HepG2 (cell line): ENCODE data around the gene ZNF213. TPM values are rescaled to one million over a fixed set of nuclear protein-coding genes. Genes with fewer than 3 reads are reported as not detected.

Experiments used
- CHD2 ChIP-seq: IDR thresholded peaks from 2 replicates; pipeline ENCODE4 v1.6.1; 2011; ENCODE audit warnings: low read depth, low read length, improper control_type of control experiment
- ELF3 ChIP-seq: IDR thresholded peaks from 2 replicates; pipeline ENCODE4 v1.6.1; 2016; ENCODE audit warnings: missing genetic modification reagents, missing compliant biosample characterization
- FOXK1 ChIP-seq: sonication (generic); formaldehyde crosslinking; IDR thresholded peaks from 2 replicates; pipeline ENCODE4 v1.4.0; 2020; ENCODE audit warnings: low read depth, missing genetic modification reagents, borderline replicate concordance
- GFI1 ChIP-seq: sonication (generic); formaldehyde crosslinking; IDR thresholded peaks from 2 replicates; pipeline ENCODE4 v1.5.0; 2020; ENCODE audit warnings: missing genetic modification reagents, mild to moderate bottlenecking, borderline replicate concordance
- HMGA1 ChIP-seq: sonication (generic); formaldehyde crosslinking; conservative IDR thresholded peaks from 2 replicates; pipeline ENCODE4 v1.4.0; 2020; ENCODE audit warnings: missing genetic modification reagents
- HNRNPLL ChIP-seq: fragments of 200-400 bp; formaldehyde crosslinking; IDR thresholded peaks from 2 replicates; pipeline ENCODE4 v1.6.1; 2017; ENCODE audit warnings: mild to moderate bottlenecking, low read depth, low read length; ENCODE audit not compliant: poor library complexity, severe bottlenecking
- KDM3A ChIP-seq: IDR thresholded peaks from 2 replicates; pipeline ENCODE4 v1.6.1; 2018; ENCODE audit warnings: low read depth, missing compliant biosample characterization
- KDM5B ChIP-seq: sonication (generic); formaldehyde crosslinking; IDR thresholded peaks from 2 replicates; pipeline ENCODE4 v1.4.0; 2020; ENCODE audit warnings: missing genetic modification reagents, mild to moderate bottlenecking, borderline replicate concordance
- MEF2D ChIP-seq: sonication (generic); formaldehyde crosslinking; IDR thresholded peaks from 2 replicates; pipeline ENCODE4 v1.5.1; 2020; ENCODE audit warnings: mild to moderate bottlenecking, missing genetic modification reagents
- NR2C2 ChIP-seq: sonication (generic); formaldehyde crosslinking; IDR thresholded peaks from 2 replicates; pipeline ENCODE4 v1.4.0; 2020; ENCODE audit warnings: missing genetic modification reagents, mild to moderate bottlenecking, moderate library complexity, borderline replicate concordance
- PRMT3 ChIP-seq: sonication (generic); formaldehyde crosslinking; IDR thresholded peaks from 2 replicates; pipeline ENCODE4 v1.8.1; 2022; ENCODE audit warnings: low read depth, mild to moderate bottlenecking, moderate library complexity, missing genetic modification reagents, borderline replicate concordance
- ZKSCAN8 ChIP-seq: IDR thresholded peaks from 2 replicates; pipeline ENCODE4 v1.6.1; 2016; ENCODE audit warnings: borderline replicate concordance, missing genetic modification reagents, missing compliant biosample characterization
- ZNF264 ChIP-seq: sonication (generic); formaldehyde crosslinking; IDR thresholded peaks from 2 replicates; pipeline ENCODE4 v1.4.0; 2020; ENCODE audit warnings: missing genetic modification reagents
- ZNF331 ChIP-seq: sonication (generic); formaldehyde crosslinking; IDR thresholded peaks from 2 replicates; pipeline ENCODE4 v1.4.0; 2020; ENCODE audit warnings: missing genetic modification reagents
- ZNF768 ChIP-seq: sonication (generic); formaldehyde crosslinking; IDR thresholded peaks from 2 replicates; pipeline ENCODE4 v1.4.0; 2020; ENCODE audit warnings: missing genetic modification reagents
- ZSCAN25 ChIP-seq: sonication (generic); formaldehyde crosslinking; IDR thresholded peaks from 2 replicates; pipeline ENCODE4 v1.8.0; 2022; ENCODE audit warnings: mild to moderate bottlenecking, missing genetic modification reagents
- polyA plus RNA-seq, 8 experiments: library from polyadenylated mRNA; depleted of rRNA in 3 of 8; stranded (reverse) in 7 of 8; unstranded in 1 of 8; fragments of >200 nt; fragmentation: Illumina TruSeq in 4 of 8; extraction: Trizol in 4 of 8; gene quantifications; 2 replicates each; pipeline versions ENCODE4 v1.2.1 to v1.2.3, GENCODE V29; 2011 to 2016; ENCODE audit warnings: low read depth in 4 of 8, missing spikeins in 1 of 8, mixed read lengths in 1 of 8; ENCODE audit not compliant: insufficient read depth in 1 of 8
- total RNA-seq, 5 experiments: library from RNA; depleted of rRNA; stranded (reverse); fragments of >200 nt; fragmentation: Illumina TruSeq; extraction: Trizol; gene quantifications; 2 replicates each; pipeline ENCODE4 v1.2.3, GENCODE V29; 2016; ENCODE audit warnings: low read depth in 1 of 5
- TF ChIP-seq, protein P1 (sequence below): sonication (generic); formaldehyde crosslinking; conservative IDR thresholded peaks from 2 replicates; pipeline ENCODE4 v1.8.0; 2022; ENCODE audit warnings: low read depth, missing genetic modification reagents
- TF ChIP-seq, protein P2 (sequence below): sonication (generic); formaldehyde crosslinking; IDR thresholded peaks from 2 replicates; pipeline ENCODE4 v1.4.0; 2020; ENCODE audit warnings: mild to moderate bottlenecking, missing genetic modification reagents
- TF ChIP-seq, protein P3 (sequence below): sonication (generic); formaldehyde crosslinking; IDR thresholded peaks from 2 replicates; pipeline ENCODE4 v1.4.0; 2020; ENCODE audit warnings: low read depth, mild to moderate bottlenecking, missing genetic modification reagents
- TF ChIP-seq, protein P4 (sequence below): sonication (generic); formaldehyde crosslinking; IDR thresholded peaks from 2 replicates; pipeline ENCODE4 v1.4.0; 2020; ENCODE audit warnings: missing genetic modification reagents, borderline replicate concordance

Gene ZNF213
- total and polyA plus RNA-seq, 2 of the 13 experiments (the other 11 are each of a cell fraction or from before 2014, with no cell fraction given): 0.59 to 0.97 TPM

DNA sequence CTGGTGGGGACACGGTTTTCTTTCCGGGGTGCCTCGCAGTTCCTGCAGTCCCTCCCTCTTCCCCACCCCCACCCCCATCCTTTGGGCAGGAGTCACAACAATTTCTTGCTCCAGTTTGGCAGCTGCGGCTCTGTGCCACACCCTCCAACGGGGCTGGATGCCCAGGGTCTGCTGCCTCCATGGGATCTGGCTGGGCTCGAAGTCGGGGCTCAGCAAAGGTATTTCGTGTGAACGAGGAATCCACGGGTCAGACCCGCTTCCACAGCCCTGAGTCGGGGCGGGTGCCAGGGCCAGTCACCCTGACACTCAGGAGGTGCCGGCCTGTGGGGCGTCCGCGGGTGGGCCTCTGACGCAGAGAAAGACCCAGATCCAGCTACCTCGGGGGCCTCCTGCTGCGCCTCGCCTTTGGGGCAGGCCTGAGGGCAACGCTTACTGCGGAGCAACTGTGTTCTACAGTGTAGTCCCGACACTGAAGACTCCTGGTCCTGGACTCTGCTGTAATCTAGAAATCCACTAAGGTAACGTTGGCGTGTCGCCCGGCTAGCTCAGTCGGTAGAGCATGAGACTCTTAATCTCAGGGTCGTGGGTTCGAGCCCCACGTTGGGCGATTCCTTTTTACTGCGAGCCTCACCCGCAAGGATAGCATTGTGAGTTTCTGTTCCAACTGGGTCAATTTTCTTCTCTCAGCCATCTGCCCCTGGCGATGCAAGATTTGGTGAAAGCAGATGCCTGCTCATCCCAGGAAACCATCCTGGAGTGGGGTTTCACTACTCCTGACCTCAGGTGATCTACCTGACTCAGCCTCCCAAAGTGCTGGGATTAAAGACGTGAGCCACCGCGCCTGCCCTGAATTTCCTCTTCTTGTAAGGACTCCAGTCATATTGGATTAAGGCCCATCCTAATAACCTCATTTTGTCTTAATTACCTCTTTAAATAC is 40.6 kb downstream of the ZNF213 start (continued):
- TF ChIP-seq, protein P1, sequence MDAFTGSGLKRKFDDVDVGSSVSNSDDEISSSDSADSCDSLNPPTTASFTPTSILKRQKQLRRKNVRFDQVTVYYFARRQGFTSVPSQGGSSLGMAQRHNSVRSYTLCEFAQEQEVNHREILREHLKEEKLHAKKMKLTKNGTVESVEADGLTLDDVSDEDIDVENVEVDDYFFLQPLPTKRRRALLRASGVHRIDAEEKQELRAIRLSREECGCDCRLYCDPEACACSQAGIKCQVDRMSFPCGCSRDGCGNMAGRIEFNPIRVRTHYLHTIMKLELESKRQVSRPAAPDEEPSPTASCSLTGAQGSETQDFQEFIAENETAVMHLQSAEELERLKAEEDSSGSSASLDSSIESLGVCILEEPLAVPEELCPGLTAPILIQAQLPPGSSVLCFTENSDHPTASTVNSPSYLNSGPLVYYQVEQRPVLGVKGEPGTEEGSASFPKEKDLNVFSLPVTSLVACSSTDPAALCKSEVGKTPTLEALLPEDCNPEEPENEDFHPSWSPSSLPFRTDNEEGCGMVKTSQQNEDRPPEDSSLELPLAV (CRISPR knock-in tag): no peak
- TF ChIP-seq ZKSCAN8 (0 out of 2 replicates have a peak, but pooled peaks have one; percentile 19), PRMT3 (CRISPR knock-in tag) (0 out of 2 replicates have a peak, but pooled peaks have one; percentile 42), HNRNPLL (peak; percentile 75), CHD2 (no peak), KDM3A (0 out of 2 replicates have a peak, but pooled peaks have one; percentile 18), FOXK1 (CRISPR knock-in tag) (peak; percentile 34; the same call in 1 of the 2 replicates), ZNF264 (CRISPR knock-in tag) (peak; percentile 45; the same call in 1 of the 2 replicates), ELF3 (CRISPR knock-in tag) (no peak), ZNF768 (no peak), ZSCAN25 (CRISPR knock-in tag) (no peak), HMGA1 (CRISPR knock-in tag) (no peak), GFI1 (CRISPR knock-in tag) (0 out of 2 replicates have a peak, but pooled peaks have one; percentile 16), MEF2D (CRISPR knock-in tag) (no peak), ZNF331 (CRISPR knock-in tag) (peak; percentile 68), NR2C2 (CRISPR knock-in tag) (no peak), KDM5B (CRISPR knock-in tag) (0 out of 2 replicates have a peak, but pooled peaks have one; percentile 47)
- TF ChIP-seq, protein P2, sequence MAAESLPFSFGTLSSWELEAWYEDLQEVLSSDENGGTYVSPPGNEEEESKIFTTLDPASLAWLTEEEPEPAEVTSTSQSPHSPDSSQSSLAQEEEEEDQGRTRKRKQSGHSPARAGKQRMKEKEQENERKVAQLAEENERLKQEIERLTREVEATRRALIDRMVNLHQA (CRISPR knock-in tag): no peak
- TF ChIP-seq, protein P3, sequence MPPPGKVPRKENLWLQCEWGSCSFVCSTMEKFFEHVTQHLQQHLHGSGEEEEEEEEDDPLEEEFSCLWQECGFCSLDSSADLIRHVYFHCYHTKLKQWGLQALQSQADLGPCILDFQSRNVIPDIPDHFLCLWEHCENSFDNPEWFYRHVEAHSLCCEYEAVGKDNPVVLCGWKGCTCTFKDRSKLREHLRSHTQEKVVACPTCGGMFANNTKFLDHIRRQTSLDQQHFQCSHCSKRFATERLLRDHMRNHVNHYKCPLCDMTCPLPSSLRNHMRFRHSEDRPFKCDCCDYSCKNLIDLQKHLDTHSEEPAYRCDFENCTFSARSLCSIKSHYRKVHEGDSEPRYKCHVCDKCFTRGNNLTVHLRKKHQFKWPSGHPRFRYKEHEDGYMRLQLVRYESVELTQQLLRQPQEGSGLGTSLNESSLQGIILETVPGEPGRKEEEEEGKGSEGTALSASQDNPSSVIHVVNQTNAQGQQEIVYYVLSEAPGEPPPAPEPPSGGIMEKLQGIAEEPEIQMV (CRISPR knock-in tag): peak; percentile 50; the same call in 1 of the 2 replicates
- TF ChIP-seq, protein P4, sequence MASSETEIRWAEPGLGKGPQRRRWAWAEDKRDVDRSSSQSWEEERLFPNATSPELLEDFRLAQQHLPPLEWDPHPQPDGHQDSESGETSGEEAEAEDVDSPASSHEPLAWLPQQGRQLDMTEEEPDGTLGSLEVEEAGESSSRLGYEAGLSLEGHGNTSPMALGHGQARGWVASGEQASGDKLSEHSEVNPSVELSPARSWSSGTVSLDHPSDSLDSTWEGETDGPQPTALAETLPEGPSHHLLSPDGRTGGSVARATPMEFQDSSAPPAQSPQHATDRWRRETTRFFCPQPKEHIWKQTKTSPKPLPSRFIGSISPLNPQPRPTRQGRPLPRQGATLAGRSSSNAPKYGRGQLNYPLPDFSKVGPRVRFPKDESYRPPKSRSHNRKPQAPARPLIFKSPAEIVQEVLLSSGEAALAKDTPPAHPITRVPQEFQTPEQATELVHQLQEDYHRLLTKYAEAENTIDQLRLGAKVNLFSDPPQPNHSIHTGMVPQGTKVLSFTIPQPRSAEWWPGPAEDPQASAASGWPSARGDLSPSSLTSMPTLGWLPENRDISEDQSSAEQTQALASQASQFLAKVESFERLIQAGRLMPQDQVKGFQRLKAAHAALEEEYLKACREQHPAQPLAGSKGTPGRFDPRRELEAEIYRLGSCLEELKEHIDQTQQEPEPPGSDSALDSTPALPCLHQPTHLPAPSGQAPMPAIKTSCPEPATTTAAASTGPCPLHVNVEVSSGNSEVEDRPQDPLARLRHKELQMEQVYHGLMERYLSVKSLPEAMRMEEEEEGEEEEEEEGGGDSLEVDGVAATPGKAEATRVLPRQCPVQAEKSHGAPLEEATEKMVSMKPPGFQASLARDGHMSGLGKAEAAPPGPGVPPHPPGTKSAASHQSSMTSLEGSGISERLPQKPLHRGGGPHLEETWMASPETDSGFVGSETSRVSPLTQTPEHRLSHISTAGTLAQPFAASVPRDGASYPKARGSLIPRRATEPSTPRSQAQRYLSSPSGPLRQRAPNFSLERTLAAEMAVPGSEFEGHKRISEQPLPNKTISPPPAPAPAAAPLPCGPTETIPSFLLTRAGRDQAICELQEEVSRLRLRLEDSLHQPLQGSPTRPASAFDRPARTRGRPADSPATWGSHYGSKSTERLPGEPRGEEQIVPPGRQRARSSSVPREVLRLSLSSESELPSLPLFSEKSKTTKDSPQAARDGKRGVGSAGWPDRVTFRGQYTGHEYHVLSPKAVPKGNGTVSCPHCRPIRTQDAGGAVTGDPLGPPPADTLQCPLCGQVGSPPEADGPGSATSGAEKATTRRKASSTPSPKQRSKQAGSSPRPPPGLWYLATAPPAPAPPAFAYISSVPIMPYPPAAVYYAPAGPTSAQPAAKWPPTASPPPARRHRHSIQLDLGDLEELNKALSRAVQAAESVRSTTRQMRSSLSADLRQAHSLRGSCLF: 0 out of 2 replicates have a peak, but pooled peaks have one; percentile 31
